ENCODE data around the gene ZNF423. TPM values are rescaled to one million over a fixed set of nuclear protein-coding genes. Genes with fewer than 3 reads are reported as not detected.

ZNF423 gene
- total RNA-seq, 6 experiments from 2014 or later: not detected

- no peaks in the 10 kb centered on the region for H3K4me1 Mint-ChIP-seq (ENCODE audit: low read depth)
- no peak overlapping the region for H3K4me3 Mint-ChIP-seq
- no peak for DNase-seq
- peaks cover 8% of the 10 kb centered on the region for H3K27me3 Mint-ChIP-seq (ENCODE audit: insufficient read depth)
- no peaks in the 10 kb centered on the region; the same call in 1 of the 2 replicates for H3K9me3 Mint-ChIP-seq
- TF ChIP-seq CTCF (IDR thresholded peaks at IDR 0.05): no peak
- no peaks in the 10 kb centered on the region for H3K36me3 Mint-ChIP-seq (ENCODE audit: low read depth)
- no peak overlapping the region for H3K27ac Mint-ChIP-seq
Observed at GRCh38 chr16:49600536-49600935, 255.4 kb downstream of the ZNF423 start.

- DNase-seq: no peak
- no peak for TF ChIP-seq CTCF (IDR thresholded peaks at IDR 0.05)
- Mint-ChIP-seq H3K36me3 (ENCODE audit: low read depth) (no peaks in the 10 kb centered on the region), H3K27me3 (ENCODE audit: insufficient read depth) (peaks cover 7% of the 10 kb centered on the region), H3K9me3 (no peaks in the 10 kb centered on the region; the same call in 1 of the 2 replicates), H3K27ac (no peak overlapping the region), H3K4me3 (no peak overlapping the region), H3K4me1 (ENCODE audit: low read depth) (no peaks in the 10 kb centered on the region)
Observed at GRCh38 chr16:49599704-49600103, 256.2 kb downstream of the ZNF423 start.

- Mint-ChIP-seq H3K27me3 (ENCODE audit: insufficient read depth) (peaks cover 8% of the 10 kb centered on the region), H3K4me3 (no peak overlapping the region), H3K27ac (no peak overlapping the region), H3K9me3 (no peaks in the 10 kb centered on the region; the same call in 1 of the 2 replicates), H3K4me1 (ENCODE audit: low read depth) (no peaks in the 10 kb centered on the region), H3K36me3 (ENCODE audit: low read depth) (no peaks in the 10 kb centered on the region)
- TF ChIP-seq CTCF (IDR thresholded peaks at IDR 0.05): no peak
- DNase-seq: no peak
Observed at GRCh38 chr16:49599281-49599680, 256.6 kb downstream of the ZNF423 start.

- no peak for TF ChIP-seq CTCF (IDR thresholded peaks at IDR 0.05)
- H3K9me3 Mint-ChIP-seq: no peaks in the 10 kb centered on the region; the same call in 1 of the 2 replicates
- H3K27ac Mint-ChIP-seq: no peak overlapping the region
- H3K36me3 Mint-ChIP-seq (ENCODE audit: low read depth): no peaks in the 10 kb centered on the region
- DNase-seq: no peak
- peaks cover 8% of the 10 kb centered on the region for H3K27me3 Mint-ChIP-seq (ENCODE audit: insufficient read depth)
- H3K4me1 Mint-ChIP-seq (ENCODE audit: low read depth): no peaks in the 10 kb centered on the region
- no peak overlapping the region for H3K4me3 Mint-ChIP-seq
Observed at GRCh38 chr16:49598383-49599170, 257.3 kb downstream of the ZNF423 start.

- Mint-ChIP-seq H3K36me3 (ENCODE audit: low read depth) (no peaks in the 10 kb centered on the region), H3K4me3 (no peak overlapping the region), H3K4me1 (ENCODE audit: low read depth) (no peaks in the 10 kb centered on the region), H3K27me3 (ENCODE audit: insufficient read depth) (peaks cover 6% of the 10 kb centered on the region), H3K27ac (no peak overlapping the region), H3K9me3 (no peaks in the 10 kb centered on the region; the same call in 1 of the 2 replicates)
- no peak for TF ChIP-seq CTCF (IDR thresholded peaks at IDR 0.05)
- DNase-seq: no peak
Observed at GRCh38 chr16:49597796-49598195, 258.1 kb downstream of the ZNF423 start.
